Sigmoid colon (tissue), 7 donors: ENCODE data around the gene SMC2. TPM values are rescaled to one million over a fixed set of nuclear protein-coding genes. Genes with fewer than 3 reads are reported as not detected.

Source experiments
- DNase-seq: peaks from one replicate; pipeline ENCODE4 v3.0.0-alpha.2; 2019
- H3K27ac ChIP-seq, 4 donors: fragments of 200-600 bp; sonication (generic); one replicate each; pipeline ENCODE4 v1.5.1; 2016 to 2019; ENCODE audit warnings: mild to moderate bottlenecking in 1 of 4
- H3K27me3 ChIP-seq, 3 donors: fragments of 200-600 bp; sonication (generic); one replicate each; pipeline ENCODE4 v1.5.1; 2019; ENCODE audit warnings: mild to moderate bottlenecking in 1 of 3
- H3K36me3 ChIP-seq, 4 donors: fragments of 200-600 bp; sonication (generic); one replicate each; pipeline ENCODE4 v1.5.1; 2016 to 2019
- H3K4me1 ChIP-seq, 4 donors: fragments of 200-600 bp; sonication (generic); one replicate each; pipeline ENCODE4 v1.5.1; 2017 to 2019
- H3K4me3 ChIP-seq, 4 donors: fragments of 200-600 bp; sonication (generic); one replicate each; pipeline ENCODE4 v1.5.1; 2017 to 2019; ENCODE audit warnings: mild to moderate bottlenecking in 2 of 4, moderate library complexity in 1 of 4
- H3K9me3 ChIP-seq, 4 donors: fragments of 200-600 bp in 3 of 4; sonication (generic) in 3 of 4; one replicate each; pipeline versions ENCODE4 v1.5.1 to v1.6.1; 2013 to 2019
- CTCF ChIP-seq, 4 experiments: fragments of 450-650 bp in 3 of 4; fragments of 200-600 bp in 1 of 4; IDR thresholded peaks; one replicate each; pipeline ENCODE4 v1.5.1; 2016 to 2019; ENCODE audit warnings: antibody characterized with exemption in 4 of 4, mild to moderate bottlenecking in 3 of 4, moderate library complexity in 2 of 4
- EP300 ChIP-seq, 4 donors: sonication (generic); formaldehyde crosslinking; IDR thresholded peaks; one replicate each; pipeline ENCODE4 v1.6.1; 2017; ENCODE audit warnings: antibody characterized with exemption in 4 of 4
- POLR2A ChIP-seq, 2 donors: fragments of 450-650 bp; IDR thresholded peaks; one replicate each; pipeline ENCODE4 v1.6.1; 2016; ENCODE audit warnings: antibody characterized with exemption in 2 of 2, mild to moderate bottlenecking in 2 of 2, moderate library complexity in 2 of 2
- POLR2AphosphoS5 ChIP-seq, 4 donors: sonication (generic); formaldehyde crosslinking; IDR thresholded peaks; one replicate each; pipeline ENCODE4 v1.6.1; 2017; ENCODE audit warnings: antibody characterized with exemption in 4 of 4
- WGBS, 2 donors: extraction: QIAGEN DNeasy Blood & Tissue Kit; methylation state at CpG; one replicate each; pipeline ENCODE4 v1.1.7; 2013; 5-methylcytosine and 5-hydroxymethylcytosine counted together
- intact Hi-C: fragments of 100-400 bp; cut with DNase I; formaldehyde crosslinking; loops from one replicate; pipeline ENCODE4 v1.15.1; 2023
- polyA plus RNA-seq, 3 donors: library from polyadenylated mRNA; stranded (reverse); fragments of 200-250 nt; gene quantifications; one replicate each; pipeline ENCODE4 v1.2.3, GENCODE V29; 2013
- total RNA-seq, 4 donors: library from RNA; depleted of rRNA; stranded (reverse); fragments of >200 nt; gene quantifications; one replicate each; pipeline ENCODE4 v1.1.0, GENCODE V29; 2016
- donor health status: healthy with polysubstance abuse.
- donor health status: Bipolar disorder and iron deficiency.
- donor health status: healthy.

SMC2 gene
- total RNA-seq (1 to 10 TPM; 4.1 to 8.6 (median 8.1) TPM), polyA plus RNA-seq (1 to 10 TPM; 2.4 to 8.4 (median 3.5) TPM)

- intact Hi-C loops: loop anchor here (5.0 kb wide), 1 partner anchor 653 kb away; the partner anchor contains the start of gene NIPSNAP3A
- Histone ChIP-seq H3K27ac (peak within 1 kb of the TSS; percentile 92 to 95 (median 93)), H3K4me3 (peak within 1 kb of the TSS; percentile 49 to 76 (median 58)), H3K4me1 (peaks cover 0 to 43% (median 27%) of the 10 kb centered on the region in 4 donors), H3K36me3 (no peaks in the 10 kb centered on the region), H3K27me3 (no peaks in the 10 kb centered on the region), H3K9me3 (no peaks in the 10 kb centered on the region)
- TF ChIP-seq POLR2AphosphoS5 (IDR thresholded peaks at IDR 0.05) (peak; percentile 91 to 96 (median 95)), POLR2A (IDR thresholded peaks at IDR 0.05) (peak; percentile 73 to 88), CTCF (IDR thresholded peaks at IDR 0.05) (no peak)
- whole genome bisulfite sequencing, 2 donors: 0% methylated on average over 58 of the region's 58 CpGs
- peak; percentile 92 for DNase-seq
Measured at GRCh38 chr9:104093647-104094533, at the start of gene SMC2. Gene SMC2 (plus strand): TSS chr9:104094309. CDS start chr9:104095385, 1,076 bp downstream.

DNA sequence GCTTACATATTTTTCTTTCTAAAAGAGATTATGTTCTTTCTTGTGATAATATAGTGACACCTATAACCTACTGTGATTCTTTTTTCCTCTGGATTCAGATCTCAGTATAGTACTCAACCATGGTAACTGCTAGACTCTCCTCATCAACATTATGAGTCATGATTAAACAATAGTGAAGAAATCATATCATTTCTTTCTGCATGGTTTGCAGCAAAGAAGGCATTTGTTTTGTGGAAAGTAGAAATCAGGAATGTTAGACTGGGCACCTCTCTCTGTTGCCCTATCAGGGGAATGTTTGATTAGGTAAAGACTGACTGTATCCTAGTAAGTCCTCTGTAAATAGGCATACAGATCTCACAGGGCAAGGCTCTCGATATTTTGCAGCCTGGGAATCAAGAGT, 25.6 kb upstream of the SMC2 start:
- Histone ChIP-seq H3K27ac (no peak overlapping the region), H3K4me1 (peaks cover 0 to 15% (median 8%) of the 10 kb centered on the region in 4 donors), H3K36me3 (no peaks in the 10 kb centered on the region), H3K27me3 (no peaks in the 10 kb centered on the region), H3K4me3 (no peak overlapping the region), H3K9me3 (no peaks in the 10 kb centered on the region)
- intact Hi-C loops: no loop called here
- 88 to 89% methylated on average over 1 of the region's 1 CpG for WGBS, 2 donors
- no peak for TF ChIP-seq POLR2A (IDR thresholded peaks at IDR 0.05)
- TF ChIP-seq CTCF (IDR thresholded peaks at IDR 0.05): no peak
- no peak for TF ChIP-seq EP300 (IDR thresholded peaks at IDR 0.05)
- no peak for TF ChIP-seq POLR2AphosphoS5 (IDR thresholded peaks at IDR 0.05)
- DNase-seq: no peak

DNA sequence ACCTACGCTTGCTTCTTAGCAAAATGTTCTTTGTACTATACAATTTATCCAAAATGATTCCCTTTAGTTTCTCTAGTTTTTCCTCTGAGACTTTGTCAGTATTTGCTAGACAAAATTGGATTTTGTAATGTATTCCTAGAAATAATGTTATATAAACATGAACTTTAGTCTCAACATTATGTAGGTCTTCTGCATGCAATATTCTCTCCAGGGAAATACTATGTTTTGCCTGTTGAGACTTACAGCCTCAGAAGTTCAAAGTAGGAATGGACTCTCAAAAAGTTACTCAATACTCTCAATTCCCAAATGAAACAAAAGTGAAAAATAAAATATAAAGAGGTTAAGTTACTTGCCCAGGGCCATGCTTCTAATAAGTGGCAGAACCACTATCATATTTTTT, 24.8 kb upstream of the SMC2 start:
- intact Hi-C loops: no loop called here
- WGBS, 2 donors: 98% methylated on average over 1 of the region's 1 CpG

GRCh38 chr9:104071589-104071988, 22.5 kb upstream of the SMC2 start:
- no peak for DNase-seq
- intact Hi-C loops: no loop called here
- no peak for TF ChIP-seq POLR2A (IDR thresholded peaks at IDR 0.05)
- Histone ChIP-seq H3K36me3 (no peaks in the 10 kb centered on the region), H3K27ac (no peak overlapping the region), H3K27me3 (no peaks in the 10 kb centered on the region), H3K4me3 (no peak overlapping the region), H3K9me3 (no peaks in the 10 kb centered on the region), H3K4me1 (peaks cover 0 to 46% (median 39%) of the 10 kb centered on the region in 4 donors)
- 80 to 86% methylated on average over 1 of the region's 1 CpG for WGBS, 2 donors

More for the DNA sequence above, 24.8 kb upstream of the SMC2 start:
- no peak for DNase-seq
- TF ChIP-seq CTCF (IDR thresholded peaks at IDR 0.05) (no peak), POLR2AphosphoS5 (IDR thresholded peaks at IDR 0.05) (no peak), POLR2A (IDR thresholded peaks at IDR 0.05) (no peak), EP300 (IDR thresholded peaks at IDR 0.05) (no peak)
- Histone ChIP-seq H3K4me1 (peaks cover 0 to 23% (median 16%) of the 10 kb centered on the region in 4 donors), H3K27me3 (no peaks in the 10 kb centered on the region), H3K27ac (no peak overlapping the region), H3K4me3 (no peak overlapping the region), H3K36me3 (no peaks in the 10 kb centered on the region), H3K9me3 (no peaks in the 10 kb centered on the region)

GRCh38 chr9:104073098-104073769, 20.9 kb upstream of the SMC2 start:
- 62 to 78% methylated on average over 3 of the region's 3 CpGs for WGBS, 2 donors
- no peaks in the 10 kb centered on the region for H3K36me3 ChIP-seq
- peak overlapping the region; percentile 25 to 76 (median 59) for H3K27ac ChIP-seq
- peaks cover 0 to 56% (median 40%) of the 10 kb centered on the region in 4 donors for H3K4me1 ChIP-seq
- TF ChIP-seq POLR2A (IDR thresholded peaks at IDR 0.05) (no peak), EP300 (IDR thresholded peaks at IDR 0.05) (no peak)
- H3K9me3 ChIP-seq: no peaks in the 10 kb centered on the region
- no peak overlapping the region for H3K4me3 ChIP-seq
- intact Hi-C loops: no loop called here
- DNase-seq: no peak
- H3K27me3 ChIP-seq: no peaks in the 10 kb centered on the region
